ENCODE measurements around the gene CCDC154. TPM values are rescaled to one million over a fixed set of nuclear protein-coding genes. Genes with fewer than 3 reads are reported as not detected.
A peak's percentile ranks its signal among the peaks of the same experiment; 100 is the strongest.

The CCDC154 gene
- total RNA-seq: 1 to 10 TPM; 1.5 to 3.0 TPM

GRCh38 chr16:1443980-1444729 lies at the start of gene CCDC154:
Gene CCDC154, minus strand, starts transcription at chr16:1444556. Its CDS starts 234 bp downstream, at chr16:1444322.
- no peaks in the 10 kb centered on the region for H3K36me3 Mint-ChIP-seq
- no peaks in the 10 kb centered on the region for H3K27me3 Mint-ChIP-seq
- H3K4me3 Mint-ChIP-seq: no peak within 1 kb of the TSS
- ChIA-PET CTCF (no interaction called here), POLR2A (no interaction called here)
- intact Hi-C loops (cut with micrococcal nuclease): no loop called here
- H3K27ac Mint-ChIP-seq: no peak within 1 kb of the TSS
- no peak for DNase-seq
- H3K9me3 Mint-ChIP-seq: no peaks in the 10 kb centered on the region
- H3K4me1 Mint-ChIP-seq (ENCODE audit: low read depth): no peaks in the 10 kb centered on the region

DNA sequence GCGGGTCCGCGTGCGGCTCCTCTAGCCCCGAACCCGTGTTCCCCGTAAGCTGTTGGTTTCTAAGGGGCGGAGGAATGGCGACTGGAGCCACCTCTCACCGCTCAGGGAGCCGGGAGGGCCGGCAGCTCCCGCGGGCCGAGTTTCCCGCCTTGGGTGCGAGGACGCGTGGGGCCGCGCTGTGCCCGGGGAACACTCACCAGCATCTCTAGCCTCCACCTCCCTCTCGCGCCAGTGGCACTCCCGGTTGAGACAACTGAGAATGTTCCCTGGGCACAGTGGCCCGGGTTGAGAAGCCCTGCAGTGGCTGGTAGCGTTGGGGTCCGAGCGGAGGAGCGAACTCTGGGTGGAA lies 49.4 kb upstream of the CCDC154 start:
- Mint-ChIP-seq H3K27ac (peak overlapping the region; percentile 62), H3K4me1 (ENCODE audit: low read depth) (peaks cover 15% of the 10 kb centered on the region), H3K4me3 (peak overlapping the region; percentile 87), H3K36me3 (peaks cover 21% of the 10 kb centered on the region), H3K9me3 (no peaks in the 10 kb centered on the region), H3K27me3 (no peaks in the 10 kb centered on the region)
- ChIA-PET CTCF (interaction anchor here (0.7 to 1.8 kb wide), 2 partner anchors 40 to 130 kb away, joined by 3 to 6 read pairs; partner anchors contain the start of gene TMEM204), POLR2A (interaction anchor here (2.6 kb wide), 1 partner anchor 73 kb away, joined by 14 read pairs; the partner anchor contains the start of gene UQCC4)
- peak; percentile 33 for DNase-seq
- intact Hi-C loops (cut with micrococcal nuclease): loop anchor here (1.0 to 5.0 kb wide), 2 partner anchors 39 to 73 kb away; partner anchors contain the start of genes TMEM204 and UQCC4

DNA sequence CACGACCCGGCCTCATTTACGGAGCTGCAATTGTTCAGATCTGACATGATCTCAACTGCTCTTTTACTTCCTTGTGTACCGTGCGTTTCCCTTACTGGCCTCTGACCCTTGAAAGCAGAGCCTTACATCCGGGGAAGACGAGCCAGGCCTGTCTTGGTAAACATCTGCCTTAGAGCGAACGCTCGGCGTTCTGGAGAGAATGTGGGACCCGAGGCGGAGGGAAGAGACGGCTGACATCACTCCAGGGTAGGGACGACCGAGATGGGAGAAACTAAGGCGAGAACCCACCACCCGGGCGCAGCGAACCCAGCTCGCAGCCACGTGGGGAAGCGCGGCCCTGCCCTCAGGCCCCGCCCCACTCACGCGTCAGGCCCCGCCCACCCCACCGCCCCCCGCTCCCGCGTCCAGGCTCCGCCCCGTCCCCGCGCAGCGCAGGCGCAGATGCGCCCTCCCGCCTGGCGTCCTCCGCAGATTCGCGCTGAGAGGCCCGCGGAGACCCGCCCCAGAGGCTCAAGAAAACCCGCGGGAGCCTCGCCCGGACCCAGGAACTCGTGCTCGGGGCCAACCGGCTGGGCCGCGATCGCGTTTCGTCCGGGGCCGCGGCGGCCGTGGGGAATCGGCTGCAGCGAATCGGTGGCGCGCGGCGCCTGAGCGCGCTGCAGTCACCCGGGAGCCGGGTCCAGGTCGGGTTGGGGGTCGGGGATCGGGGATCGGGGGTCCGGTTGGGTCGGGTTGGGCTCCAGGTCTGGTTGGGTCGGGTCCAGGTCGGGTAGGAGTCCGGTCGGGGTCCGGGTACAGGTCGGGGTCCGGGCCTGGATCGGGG lies 48.8 kb upstream of the CCDC154 start, which contains the start of gene TELO2:
Gene TELO2, plus strand, starts transcription at position 438 of the 823 bp plus-strand sequence. CDS start 922 bp downstream, outside the sequence.
- peaks cover 15% of the 10 kb centered on the region for H3K4me1 Mint-ChIP-seq (ENCODE audit: low read depth)
- H3K36me3 Mint-ChIP-seq: peaks cover 21% of the 10 kb centered on the region
- peak within 1 kb of the TSS; percentile 93 for H3K27ac Mint-ChIP-seq
- CTCF ChIA-PET: interaction anchor here (0.7 to 1.8 kb wide), 2 partner anchors 40 to 130 kb away, joined by 3 to 6 read pairs; partner anchors contain the start of gene TMEM204
- no peaks in the 10 kb centered on the region for H3K9me3 Mint-ChIP-seq
- POLR2A ChIA-PET: interaction anchor here (0.6 to 2.6 kb wide), 5 partner anchors 43 to 214 kb away, joined by 3 to 14 read pairs (median 3); partner anchors contain the start of genes MAPK8IP3 and UQCC4
- intact Hi-C loops (cut with micrococcal nuclease): loop anchor here (1.0 to 5.0 kb wide), 2 partner anchors 39 to 73 kb away; partner anchors contain the start of genes TMEM204 and UQCC4
- DNase-seq: peak; percentile 90
- H3K27me3 Mint-ChIP-seq: no peaks in the 10 kb centered on the region
- H3K4me3 Mint-ChIP-seq: peak within 1 kb of the TSS; percentile 87

- intact Hi-C loops (cut with micrococcal nuclease): loop anchor here (5.0 kb wide), 1 partner anchor 40 kb away; the partner anchor contains the start of gene TMEM204
- CTCF ChIA-PET: no interaction called here
- POLR2A ChIA-PET: interaction anchor here (0.8 to 2.6 kb wide), 5 partner anchors 17 to 214 kb away, joined by 3 to 14 read pairs (median 3); partner anchors contain the start of genes MAPK8IP3 and UQCC4
Observed at GRCh38 chr16:1492082-1492922, 47.9 kb upstream of the CCDC154 start.

GRCh38 chr16:1491327-1491726 lies 47.0 kb upstream of the CCDC154 start:
- no peaks in the 10 kb centered on the region for H3K9me3 Mint-ChIP-seq
- H3K27me3 Mint-ChIP-seq: no peaks in the 10 kb centered on the region
- POLR2A ChIA-PET: interaction anchor here (1.1 kb wide), 1 partner anchor 16 kb away, joined by 3 read pairs; no protein-coding TSS in a partner anchor
- intact Hi-C loops (cut with micrococcal nuclease): loop anchor here (5.0 kb wide), 1 partner anchor 41 kb away; the partner anchor contains the start of gene TMEM204
- CTCF ChIA-PET: no interaction called here
- H3K36me3 Mint-ChIP-seq: peaks cover 11% of the 10 kb centered on the region
- H3K4me3 Mint-ChIP-seq: no peak overlapping the region
- H3K4me1 Mint-ChIP-seq (ENCODE audit: low read depth): peaks cover 15% of the 10 kb centered on the region
- H3K27ac Mint-ChIP-seq: no peak overlapping the region
- DNase-seq: no peak

More at GRCh38 chr16:1492082-1492922, 47.9 kb upstream of the CCDC154 start:
- DNase-seq: no peak
- Mint-ChIP-seq H3K27me3 (no peaks in the 10 kb centered on the region), H3K4me3 (peak overlapping the region; percentile 87), H3K9me3 (no peaks in the 10 kb centered on the region), H3K36me3 (peaks cover 18% of the 10 kb centered on the region), H3K27ac (peak overlapping the region; percentile 93), H3K4me1 (ENCODE audit: low read depth) (peaks cover 15% of the 10 kb centered on the region)

DNA sequence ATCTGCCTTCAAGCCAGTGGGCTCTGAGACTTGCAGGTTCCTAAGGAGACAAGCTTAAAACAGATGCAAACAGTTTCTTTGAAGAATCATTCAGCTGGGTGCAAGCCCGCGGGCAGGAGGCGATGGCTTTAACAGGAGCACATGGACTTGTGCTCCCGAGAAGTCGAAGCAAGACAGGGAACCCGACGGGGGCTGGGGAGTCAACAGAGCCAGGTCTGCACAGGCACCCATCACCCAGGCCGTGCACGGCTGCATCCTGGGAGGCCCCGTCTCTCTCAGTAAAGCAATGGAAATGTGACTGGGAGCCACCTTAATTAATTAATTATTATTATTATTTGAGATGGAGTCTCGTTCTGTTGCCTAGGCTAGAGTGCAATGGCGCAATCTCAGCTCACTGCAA lies 44.7 kb upstream of the CCDC154 start:
- Mint-ChIP-seq H3K4me3 (no peak overlapping the region), H3K9me3 (no peaks in the 10 kb centered on the region), H3K27me3 (no peaks in the 10 kb centered on the region), H3K27ac (no peak overlapping the region), H3K4me1 (ENCODE audit: low read depth) (peaks cover 10% of the 10 kb centered on the region), H3K36me3 (no peaks in the 10 kb centered on the region)
- DNase-seq: no peak
- POLR2A ChIA-PET: no interaction called here
- intact Hi-C loops (cut with micrococcal nuclease): no loop called here
- CTCF ChIA-PET: no interaction called here

- ChIA-PET CTCF (no interaction called here), POLR2A (no interaction called here)
- intact Hi-C loops (cut with micrococcal nuclease): no loop called here
- no peaks in the 10 kb centered on the region for H3K9me3 Mint-ChIP-seq
- DNase-seq: no peak
- peaks cover 8% of the 10 kb centered on the region for H3K4me1 Mint-ChIP-seq (ENCODE audit: low read depth)
- no peaks in the 10 kb centered on the region for H3K36me3 Mint-ChIP-seq
- no peak within 1 kb of the TSS for H3K27ac Mint-ChIP-seq
- H3K4me3 Mint-ChIP-seq: no peak within 1 kb of the TSS
- H3K27me3 Mint-ChIP-seq: no peaks in the 10 kb centered on the region
Observed at GRCh38 chr16:1488619-1489018, 44.3 kb upstream of the CCDC154 start, which contains the start of gene PTX4. Gene PTX4, minus strand, starts transcription at chr16:1488944. Its CDS starts 35 bp downstream, at chr16:1488909.

DNA sequence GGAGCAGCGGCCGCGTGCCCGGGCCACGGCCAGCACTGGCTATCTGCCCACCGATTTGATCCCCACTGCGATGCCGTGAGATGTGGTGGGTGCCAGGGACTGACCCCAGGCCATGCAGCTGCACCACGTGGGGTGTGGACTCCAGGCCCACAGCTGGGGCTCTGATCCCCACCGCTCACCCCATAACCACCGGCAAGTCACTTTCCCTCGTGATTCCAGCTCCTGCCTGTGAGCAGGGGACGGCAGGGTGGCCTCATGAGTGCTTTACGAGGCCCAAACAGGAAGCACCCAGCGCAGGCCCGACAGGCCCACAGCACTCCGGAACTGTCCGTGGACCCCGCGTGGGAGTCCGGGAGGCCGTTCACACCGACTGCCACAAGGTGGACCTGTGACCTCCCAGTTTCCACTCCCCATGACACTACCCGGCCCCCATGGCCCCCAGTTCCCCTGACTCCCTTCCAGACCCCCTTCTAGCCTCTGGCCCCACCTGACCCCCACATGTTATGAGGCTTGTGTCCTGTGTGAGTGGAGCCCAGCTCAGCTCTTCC lies 43.8 kb upstream of the CCDC154 start:
- CTCF ChIA-PET: no interaction called here
- H3K27ac Mint-ChIP-seq: no peak overlapping the region
- POLR2A ChIA-PET: no interaction called here
- no peaks in the 10 kb centered on the region for H3K9me3 Mint-ChIP-seq
- no peaks in the 10 kb centered on the region for H3K27me3 Mint-ChIP-seq
- H3K4me3 Mint-ChIP-seq: no peak overlapping the region
- peaks cover 8% of the 10 kb centered on the region for H3K4me1 Mint-ChIP-seq (ENCODE audit: low read depth)
- DNase-seq: no peak
- intact Hi-C loops (cut with micrococcal nuclease): no loop called here
- H3K36me3 Mint-ChIP-seq: no peaks in the 10 kb centered on the region

DNA sequence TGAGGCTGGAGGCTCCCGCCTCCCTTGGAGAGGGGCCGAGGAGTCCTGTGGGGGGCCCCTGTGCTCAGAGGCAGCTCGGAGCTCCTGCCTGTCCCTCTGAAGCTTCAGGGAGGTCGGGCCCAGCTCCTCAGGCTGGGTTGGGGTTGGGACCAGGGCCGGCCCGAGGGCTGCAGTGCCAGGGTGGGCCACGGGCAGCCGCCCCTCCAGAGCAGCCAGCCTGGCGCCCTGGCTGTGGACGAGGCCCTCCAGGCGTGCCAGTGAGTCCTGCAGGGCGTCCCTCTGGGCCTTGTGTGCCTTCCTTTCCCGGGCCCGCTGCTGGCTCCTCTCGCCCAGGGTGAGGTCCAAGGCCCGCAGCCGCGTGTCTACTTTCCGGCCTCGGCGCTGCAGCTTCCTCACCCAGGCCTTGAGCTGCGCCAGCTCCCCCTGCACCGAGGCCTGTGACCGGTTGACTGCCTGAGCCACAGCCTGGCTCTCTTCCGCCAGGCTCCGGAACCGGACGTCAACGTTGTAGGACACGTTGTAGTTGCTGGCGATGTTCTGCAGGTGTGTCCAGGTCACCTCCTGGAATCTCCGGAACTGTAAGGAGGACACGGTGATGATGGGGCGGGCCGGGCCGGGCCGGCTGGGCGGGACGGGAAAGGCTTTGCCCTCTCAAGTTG lies 43.2 kb upstream of the CCDC154 start:
- intact Hi-C loops (cut with micrococcal nuclease): no loop called here
- Mint-ChIP-seq H3K4me3 (no peak overlapping the region), H3K4me1 (ENCODE audit: low read depth) (peaks cover 3% of the 10 kb centered on the region), H3K9me3 (no peaks in the 10 kb centered on the region), H3K27me3 (no peaks in the 10 kb centered on the region), H3K27ac (no peak overlapping the region), H3K36me3 (no peaks in the 10 kb centered on the region)
- no peak for DNase-seq
- POLR2A ChIA-PET: no interaction called here
- CTCF ChIA-PET: no interaction called here

DNA sequence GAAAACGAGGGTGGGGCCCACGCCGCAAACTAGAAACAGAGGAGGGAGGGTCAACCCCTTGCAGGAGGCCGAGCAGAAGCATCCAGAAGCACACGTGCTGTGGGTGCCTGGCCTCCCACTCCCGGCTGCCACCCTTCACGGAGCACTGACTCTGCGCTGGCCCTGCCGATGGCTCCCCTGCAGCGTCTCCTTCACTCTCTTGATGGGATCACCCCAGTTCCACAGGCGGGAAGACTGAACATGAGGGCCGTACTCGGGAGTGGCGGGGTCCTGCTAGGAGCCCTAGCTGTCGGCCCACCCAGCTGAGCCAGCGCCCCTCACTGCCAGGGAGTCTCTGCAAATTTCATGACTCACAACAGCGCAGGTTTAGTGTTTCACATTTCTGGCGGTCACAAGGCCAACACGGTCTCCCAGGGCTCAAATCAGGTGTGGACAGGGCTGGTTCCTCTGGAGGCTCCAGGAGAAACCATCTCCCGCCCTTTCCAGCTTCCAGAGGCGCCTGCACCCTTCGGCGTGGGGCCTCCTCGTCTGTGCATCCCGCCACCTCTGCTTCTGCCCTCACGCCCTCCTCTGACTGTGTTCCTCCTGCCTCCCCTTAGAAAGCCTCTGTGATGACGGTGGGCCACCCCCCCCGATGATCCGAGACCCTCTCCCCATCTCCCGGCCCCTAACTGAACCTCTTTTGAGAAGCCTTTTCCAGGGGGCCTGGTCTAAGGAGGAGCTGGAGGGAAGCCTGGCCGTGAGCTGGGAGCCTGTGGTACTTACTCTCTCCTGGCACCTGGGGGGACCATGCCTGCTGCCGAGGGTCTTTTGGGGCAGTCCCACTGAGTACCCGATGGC lies 42.4 kb upstream of the CCDC154 start:
- H3K9me3 Mint-ChIP-seq: no peaks in the 10 kb centered on the region
- H3K27me3 Mint-ChIP-seq: no peaks in the 10 kb centered on the region
- ChIA-PET CTCF (no interaction called here), POLR2A (no interaction called here)
- H3K27ac Mint-ChIP-seq: no peak overlapping the region
- DNase-seq: no peak
- intact Hi-C loops (cut with micrococcal nuclease): no loop called here
- no peaks in the 10 kb centered on the region for H3K36me3 Mint-ChIP-seq
- H3K4me3 Mint-ChIP-seq: no peak overlapping the region
- no peaks in the 10 kb centered on the region for H3K4me1 Mint-ChIP-seq (ENCODE audit: low read depth)
